GM19438 (cell line): ENCODE data around the gene RBM48.
"Not testable (repeated sequence)": the region's sequence is repeated elsewhere in the genome, so short reads cannot be mapped to it uniquely, and the experiment has no call there.

Source experiments
- ATAC-seq: cut with Tn5 transposase; IDR thresholded peaks from one replicate; pipeline ENCODE4 v1.9.1; 2021; ENCODE audit warnings: low read depth; ENCODE audit not compliant: unreplicated experiment

RBM48 gene

GRCh38 chr7:92543542-92543941 is 14.9 kb downstream of the RBM48 start:
- not testable (repeated sequence) for ATAC-seq

GRCh38 chr7:92545116-92545515 is 16.5 kb downstream of the RBM48 start:
- not testable (repeated sequence) for ATAC-seq

GRCh38 chr7:92546856-92547497 is 18.4 kb downstream of the RBM48 start:
- no peak for ATAC-seq

GRCh38 chr7:92547579-92547978 is 19.0 kb downstream of the RBM48 start:
- ATAC-seq, result no peak

GRCh38 chr7:92550194-92550593 is 21.6 kb downstream of the RBM48 start:
- ATAC-seq, result no peak

GRCh38 chr7:92557249-92557648 is 28.7 kb downstream of the RBM48 start:
- no peak for ATAC-seq

GRCh38 chr7:92557808-92558362 is 29.3 kb downstream of the RBM48 start:
- ATAC-seq, result no peak

- ATAC-seq, result no peak
Measured at GRCh38 chr7:92560602-92561001, 32.0 kb downstream of the RBM48 start.

- ATAC-seq, result no peak
Measured at GRCh38 chr7:92563345-92563744, 34.8 kb downstream of the RBM48 start.

- no peak for ATAC-seq
Measured at GRCh38 chr7:92567460-92567859, 38.9 kb downstream of the RBM48 start.

GRCh38 chr7:92569137-92569536 is 40.5 kb downstream of the RBM48 start:
- no peak for ATAC-seq

- no peak for ATAC-seq
Measured at GRCh38 chr7:92576296-92576695, 47.7 kb downstream of the RBM48 start.

GRCh38 chr7:92582948-92583347 is 54.4 kb downstream of the RBM48 start:
- no peak for ATAC-seq

GRCh38 chr7:92584953-92585352 is 56.4 kb downstream of the RBM48 start:
- ATAC-seq, result no peak

- ATAC-seq, result no peak
Measured at GRCh38 chr7:92586403-92586802, 57.8 kb downstream of the RBM48 start.

GRCh38 chr7:92586841-92587240 is 58.2 kb downstream of the RBM48 start:
- no peak for ATAC-seq
